Measurements from ENCODE around the gene NFYC. TPM values are rescaled to one million over a fixed set of nuclear protein-coding genes. Genes with fewer than 3 reads are reported as not detected.

NFYC gene
- polyA plus RNA-seq, 1 experiment = 37.9 TPM

GRCh38 chr1:40780678-40781607, 89.4 kb downstream of the NFYC start:
- no peak overlapping the region for H3K27ac ChIP-seq (ENCODE audit: low read depth, low read length)
- DNase-seq (ENCODE audit: low read depth, low spot score) = no peak
- H3K27me3 ChIP-seq (ENCODE audit: control insufficient read depth, insufficient read depth, low read length) = peaks cover 24% of the 10 kb centered on the region
- ChIA-PET POLR2A (no interaction called here), CTCF (no interaction called here)
- H3K9me3 ChIP-seq (ENCODE audit: control insufficient read depth, insufficient read depth, low read length) = peaks cover 9% of the 10 kb centered on the region
- TF ChIP-seq CTCF (IDR thresholded peaks at IDR 0.05; ENCODE audit: low read depth, low read length) = no peak
- no peak overlapping the region for H3K4me3 ChIP-seq (ENCODE audit: low read depth, low read length)

DNA sequence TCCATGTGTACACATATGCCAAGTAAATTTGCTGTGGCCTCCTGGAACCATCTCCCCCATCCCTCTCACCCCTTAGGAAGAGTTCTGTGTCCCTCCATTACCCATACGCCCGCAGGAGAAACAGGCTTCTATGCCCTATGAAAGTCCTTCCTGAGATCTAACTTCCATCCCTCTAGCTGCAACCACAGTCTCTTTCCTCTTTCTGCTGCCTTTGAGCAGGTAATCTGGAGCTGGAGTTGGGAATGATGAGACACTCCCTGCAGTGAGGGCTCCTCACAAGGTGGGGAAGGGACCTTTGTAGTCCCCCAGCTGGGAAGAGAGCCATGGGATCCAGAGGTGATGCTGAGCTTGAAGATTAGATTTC, 90.1 kb downstream of the NFYC start:
- H3K9me3 ChIP-seq (ENCODE audit: control insufficient read depth, insufficient read depth, low read length) = peaks cover 2% of the 10 kb centered on the region; the same call in 1 of the 2 replicates
- ChIA-PET CTCF (interaction anchor here (1.3 kb wide), 1 partner anchor 168 kb away, joined by 4 read pairs; no protein-coding TSS in a partner anchor), POLR2A (no interaction called here)
- no peak overlapping the region for H3K27ac ChIP-seq (ENCODE audit: low read depth, low read length)
- H3K4me3 ChIP-seq (ENCODE audit: low read depth, low read length) = no peak overlapping the region
- no peak for DNase-seq (ENCODE audit: low read depth, low spot score)
- peaks cover 26% of the 10 kb centered on the region for H3K27me3 ChIP-seq (ENCODE audit: control insufficient read depth, insufficient read depth, low read length)
- TF ChIP-seq CTCF (IDR thresholded peaks at IDR 0.05; ENCODE audit: low read depth, low read length) = no peak

- ChIA-PET CTCF (interaction anchor here (1.0 to 1.5 kb wide), 3 partner anchors 8 to 170 kb away, joined by 3 to 12 read pairs (median 4); no protein-coding TSS in a partner anchor), POLR2A (no interaction called here)
- TF ChIP-seq CTCF (IDR thresholded peaks at IDR 0.05; ENCODE audit: low read depth, low read length) = peak; percentile 26; the same call in 1 of the 2 replicates
- DNase-seq (ENCODE audit: low read depth, low spot score) = no peak
- peaks cover 28% of the 10 kb centered on the region for H3K27me3 ChIP-seq (ENCODE audit: control insufficient read depth, insufficient read depth, low read length)
- peaks cover 2% of the 10 kb centered on the region; the same call in 1 of the 2 replicates for H3K9me3 ChIP-seq (ENCODE audit: control insufficient read depth, insufficient read depth, low read length)
- no peak overlapping the region for H3K27ac ChIP-seq (ENCODE audit: low read depth, low read length)
- H3K4me3 ChIP-seq (ENCODE audit: low read depth, low read length) = no peak overlapping the region
These were observed 91.0 kb downstream of the NFYC start for GRCh38 chr1:40782371-40782956.

DNA sequence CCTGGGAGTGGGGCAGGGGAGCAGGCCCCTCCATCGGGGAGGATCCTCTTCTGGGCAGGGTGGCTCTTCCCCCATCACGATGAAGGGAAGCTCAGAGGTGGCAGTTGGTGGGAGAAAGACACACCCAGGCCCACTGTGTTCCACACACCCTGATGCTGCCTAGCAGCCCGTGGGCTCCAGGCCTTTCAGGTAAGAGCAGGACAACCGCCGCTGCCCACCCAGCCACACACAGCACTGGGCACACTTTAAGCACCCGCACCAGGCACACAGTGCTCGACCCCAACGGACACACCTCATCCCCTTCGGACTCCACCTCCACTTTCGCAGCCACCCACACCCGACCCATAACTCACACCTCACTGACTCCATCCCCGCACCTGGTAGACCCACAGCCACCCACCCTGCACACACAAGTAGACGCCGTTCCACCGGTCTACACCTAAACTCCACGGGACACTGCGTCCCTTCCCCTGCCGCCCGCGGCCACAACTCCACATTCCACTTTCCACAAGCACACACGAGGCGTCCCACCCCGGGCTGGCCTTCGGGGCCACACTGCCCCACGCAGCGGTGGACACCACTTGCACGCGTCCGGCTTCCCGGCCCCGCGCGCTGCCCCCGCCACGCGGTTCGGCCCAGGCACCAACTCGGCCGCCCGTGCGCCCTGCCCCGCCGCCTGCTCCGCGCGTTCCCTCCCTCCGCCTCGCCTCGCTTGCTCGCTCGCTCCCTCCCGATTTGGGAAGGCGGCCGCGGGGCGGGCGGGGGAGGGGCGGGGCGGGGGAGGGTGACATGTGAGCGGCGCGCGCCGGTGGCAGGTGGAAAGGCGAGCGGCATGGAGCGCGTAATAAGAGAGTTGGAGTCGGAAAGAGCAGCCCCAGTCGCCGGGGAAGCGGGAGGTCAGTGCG, 91.7 kb downstream of the NFYC start, which contains the start of gene KCNQ4:
Gene KCNQ4 (plus strand): TSS at position 787 of the 905 bp plus-strand sequence. CDS start 307 bp downstream, outside the sequence.
- ChIA-PET POLR2A (no interaction called here), CTCF (interaction anchor here (1.0 to 1.5 kb wide), 3 partner anchors 9 to 171 kb away, joined by 3 to 12 read pairs (median 4); no protein-coding TSS in a partner anchor)
- no peak for TF ChIP-seq CTCF (IDR thresholded peaks at IDR 0.05; ENCODE audit: low read depth, low read length)
- Histone ChIP-seq H3K27me3 (ENCODE audit: control insufficient read depth, insufficient read depth, low read length) (peaks cover 31% of the 10 kb centered on the region), H3K4me3 (ENCODE audit: low read depth, low read length) (peak within 1 kb of the TSS; percentile 43), H3K9me3 (ENCODE audit: control insufficient read depth, insufficient read depth, low read length) (no peaks in the 10 kb centered on the region), H3K27ac (ENCODE audit: low read depth, low read length) (no peak within 1 kb of the TSS)
- DNase-seq (ENCODE audit: low read depth, low spot score) = no peak

Measured in AG04450 (cell line).